Fibroblast of villous mesenchyme (primary cell): ENCODE data around the gene NECTIN2. TPM values are rescaled to one million over a fixed set of nuclear protein-coding genes. Genes with fewer than 3 reads are reported as not detected.
"Not testable (repeated sequence)": the region's sequence is repeated elsewhere in the genome, so short reads cannot be mapped to it uniquely, and the experiment has no call there.

Experiments
- DNase-seq: peaks from one replicate; pipeline ENCODE4 v3.0.0-alpha.2; 2010; ENCODE audit warnings: low read depth
- H3K4me3 ChIP-seq: 2 replicates; pipeline ENCODE4 v1.5.1; 2011; ENCODE audit warnings: low read depth, mild to moderate bottlenecking, low read length
- CTCF ChIP-seq: IDR thresholded peaks from 2 replicates; pipeline ENCODE4 v1.5.1; 2012; ENCODE audit warnings: low read depth, mild to moderate bottlenecking, low read length; ENCODE audit not compliant: insufficient read depth
- total RNA-seq: library from RNA; depleted of rRNA; stranded (reverse); fragments of >200 nt; gene quantifications from 2 replicates; pipeline ENCODE4 v1.2.3, GENCODE V29; 2012

Gene NECTIN2
- total RNA-seq, 1 donor, result 134 TPM

- DNase-seq, result no peak
- TF ChIP-seq CTCF, result no peak
- H3K4me3 ChIP-seq, result no peak overlapping the region
These were observed 21.3 kb upstream of the NECTIN2 start for GRCh38 chr19:44824761-44825160.

GRCh38 chr19:44832875-44833274 is 13.2 kb upstream of the NECTIN2 start:
- not testable (repeated sequence) for H3K4me3 ChIP-seq, DNase-seq

- not testable (repeated sequence) for H3K4me3 ChIP-seq, DNase-seq
These were observed 11.7 kb upstream of the NECTIN2 start for GRCh38 chr19:44834399-44834798.

- no peak for DNase-seq
- no peak for TF ChIP-seq CTCF
- no peak overlapping the region for H3K4me3 ChIP-seq
These were observed 6.8 kb upstream of the NECTIN2 start for GRCh38 chr19:44839276-44839675.

- H3K4me3 ChIP-seq, result no peak overlapping the region
- no peak for DNase-seq
- no peak for TF ChIP-seq CTCF
These were observed 5.3 kb upstream of the NECTIN2 start for GRCh38 chr19:44840811-44841210.

- DNase-seq, result no peak
- no peak overlapping the region for H3K4me3 ChIP-seq
- TF ChIP-seq CTCF, result no peak
These were observed 4.9 kb upstream of the NECTIN2 start for GRCh38 chr19:44841231-44841630.

- H3K4me3 ChIP-seq, result peak overlapping the region; percentile 76
- DNase-seq, result no peak
- TF ChIP-seq CTCF, result no peak
These were observed 848 bp upstream of the NECTIN2 start for GRCh38 chr19:44845286-44845611.

- peak; percentile 47 for DNase-seq
- peak overlapping the region; percentile 91 for H3K4me3 ChIP-seq
- TF ChIP-seq CTCF, result no peak
These were observed 502 bp downstream of the NECTIN2 start for GRCh38 chr19:44846455-44847143.
